Gastrocnemius medialis (tissue), 4 donors: ENCODE data around the gene BLOC1S6.

Source experiments
- CTCF ChIP-seq, 5 experiments: fragments of 450-650 bp in 3 of 5; fragments of 200-600 bp in 2 of 5; sonication (generic) in 2 of 5; IDR thresholded peaks in 4 of 5; conservative IDR thresholded peaks in 1 of 5; 1 replicate in 4 of 5; 2 replicates in 1 of 5; pipeline ENCODE4 v1.5.1; 2016 to 2019; ENCODE audit warnings: antibody characterized with exemption in 5 of 5, mild to moderate bottlenecking in 3 of 5, moderate library complexity in 3 of 5
- POLR2A ChIP-seq, 2 donors: fragments of 450-650 bp; IDR thresholded peaks; one replicate each; pipeline ENCODE4 v1.6.1; 2017; ENCODE audit warnings: antibody characterized with exemption in 2 of 2, mild to moderate bottlenecking in 2 of 2, moderate library complexity in 2 of 2

GRCh38 chr15:45645026-45645980 lies 58.1 kb downstream of the BLOC1S6 start:
- TF ChIP-seq CTCF (IDR thresholded peaks at IDR 0.05 in 4 of 5, conservative IDR thresholded peaks at IDR 0.05 in 1 of 5): no peak
- no peak for TF ChIP-seq POLR2A (IDR thresholded peaks at IDR 0.05)
